Measurements from ENCODE around the gene SLC66A3. TPM values are rescaled to one million over a fixed set of nuclear protein-coding genes. Genes with fewer than 3 reads are reported as not detected.

Gene SLC66A3
- total RNA-seq, 1 experiment from 2014 or later: 12.5 TPM

DNA sequence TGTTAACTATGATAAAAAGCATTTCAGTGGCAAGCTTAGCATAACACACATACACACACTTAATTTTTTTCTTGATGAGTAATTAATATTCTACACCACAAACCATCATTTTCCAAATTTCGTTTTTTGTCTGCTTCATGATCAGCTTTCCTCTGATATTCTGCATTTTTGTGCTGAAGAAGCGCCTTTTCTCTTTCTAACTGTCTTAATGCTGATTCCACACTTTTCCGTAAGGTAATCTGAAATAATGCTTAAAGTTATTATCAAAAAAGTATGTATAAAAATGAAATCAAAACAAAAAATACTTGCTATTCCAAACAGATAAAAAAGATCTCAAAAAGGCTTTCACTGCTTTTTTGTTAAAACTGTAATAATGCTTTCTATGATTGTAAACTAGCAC, 60.1 kb downstream of the SLC66A3 start:
- no peak for DNase-seq (ENCODE audit: low spot score)
- Mint-ChIP-seq H3K36me3 (peaks cover 52% of the 10 kb centered on the region), H3K27me3 (ENCODE audit: low read depth) (no peaks in the 10 kb centered on the region), H3K27ac (no peak overlapping the region), H3K4me3 (no peak overlapping the region), H3K9me3 (peaks cover 4% of the 10 kb centered on the region; the same call in 1 of the 2 replicates), H3K4me1 (no peaks in the 10 kb centered on the region)
- TF ChIP-seq, protein P1, sequence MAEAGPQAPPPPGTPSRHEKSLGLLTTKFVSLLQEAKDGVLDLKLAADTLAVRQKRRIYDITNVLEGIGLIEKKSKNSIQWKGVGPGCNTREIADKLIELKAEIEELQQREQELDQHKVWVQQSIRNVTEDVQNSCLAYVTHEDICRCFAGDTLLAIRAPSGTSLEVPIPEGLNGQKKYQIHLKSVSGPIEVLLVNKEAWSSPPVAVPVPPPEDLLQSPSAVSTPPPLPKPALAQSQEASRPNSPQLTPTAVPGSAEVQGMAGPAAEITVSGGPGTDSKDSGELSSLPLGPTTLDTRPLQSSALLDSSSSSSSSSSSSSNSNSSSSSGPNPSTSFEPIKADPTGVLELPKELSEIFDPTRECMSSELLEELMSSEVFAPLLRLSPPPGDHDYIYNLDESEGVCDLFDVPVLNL (CRISPR knock-in tag; IDR thresholded peaks at IDR 0.05; ENCODE audit: borderline replicate concordance, low read depth): no peak
- no peak for TF ChIP-seq ZNF232 (CRISPR knock-in tag; IDR thresholded peaks at IDR 0.05)
- TF ChIP-seq, protein P2, sequence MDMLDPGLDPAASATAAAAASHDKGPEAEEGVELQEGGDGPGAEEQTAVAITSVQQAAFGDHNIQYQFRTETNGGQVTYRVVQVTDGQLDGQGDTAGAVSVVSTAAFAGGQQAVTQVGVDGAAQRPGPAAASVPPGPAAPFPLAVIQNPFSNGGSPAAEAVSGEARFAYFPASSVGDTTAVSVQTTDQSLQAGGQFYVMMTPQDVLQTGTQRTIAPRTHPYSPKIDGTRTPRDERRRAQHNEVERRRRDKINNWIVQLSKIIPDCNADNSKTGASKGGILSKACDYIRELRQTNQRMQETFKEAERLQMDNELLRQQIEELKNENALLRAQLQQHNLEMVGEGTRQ (CRISPR knock-in tag; IDR thresholded peaks at IDR 0.05): no peak
- no peak for TF ChIP-seq NR3C1 (CRISPR knock-in tag; conservative IDR thresholded peaks at IDR 0.05; ENCODE audit: low read depth)
- TF ChIP-seq GABPB1 (CRISPR knock-in tag; IDR thresholded peaks at IDR 0.05): no peak
- TF ChIP-seq, protein P3, sequence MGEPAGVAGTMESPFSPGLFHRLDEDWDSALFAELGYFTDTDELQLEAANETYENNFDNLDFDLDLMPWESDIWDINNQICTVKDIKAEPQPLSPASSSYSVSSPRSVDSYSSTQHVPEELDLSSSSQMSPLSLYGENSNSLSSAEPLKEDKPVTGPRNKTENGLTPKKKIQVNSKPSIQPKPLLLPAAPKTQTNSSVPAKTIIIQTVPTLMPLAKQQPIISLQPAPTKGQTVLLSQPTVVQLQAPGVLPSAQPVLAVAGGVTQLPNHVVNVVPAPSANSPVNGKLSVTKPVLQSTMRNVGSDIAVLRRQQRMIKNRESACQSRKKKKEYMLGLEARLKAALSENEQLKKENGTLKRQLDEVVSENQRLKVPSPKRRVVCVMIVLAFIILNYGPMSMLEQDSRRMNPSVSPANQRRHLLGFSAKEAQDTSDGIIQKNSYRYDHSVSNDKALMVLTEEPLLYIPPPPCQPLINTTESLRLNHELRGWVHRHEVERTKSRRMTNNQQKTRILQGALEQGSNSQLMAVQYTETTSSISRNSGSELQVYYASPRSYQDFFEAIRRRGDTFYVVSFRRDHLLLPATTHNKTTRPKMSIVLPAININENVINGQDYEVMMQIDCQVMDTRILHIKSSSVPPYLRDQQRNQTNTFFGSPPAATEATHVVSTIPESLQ (CRISPR knock-in tag; IDR thresholded peaks at IDR 0.05): no peak
- TF ChIP-seq SMAD4 (CRISPR knock-in tag; IDR thresholded peaks at IDR 0.05): no peak
- no peak for TF ChIP-seq SP1 (CRISPR knock-in tag; conservative IDR thresholded peaks at IDR 0.05)
- no peak for TF ChIP-seq NR1H2 (CRISPR knock-in tag; IDR thresholded peaks at IDR 0.05)
- TF ChIP-seq, protein P4, sequence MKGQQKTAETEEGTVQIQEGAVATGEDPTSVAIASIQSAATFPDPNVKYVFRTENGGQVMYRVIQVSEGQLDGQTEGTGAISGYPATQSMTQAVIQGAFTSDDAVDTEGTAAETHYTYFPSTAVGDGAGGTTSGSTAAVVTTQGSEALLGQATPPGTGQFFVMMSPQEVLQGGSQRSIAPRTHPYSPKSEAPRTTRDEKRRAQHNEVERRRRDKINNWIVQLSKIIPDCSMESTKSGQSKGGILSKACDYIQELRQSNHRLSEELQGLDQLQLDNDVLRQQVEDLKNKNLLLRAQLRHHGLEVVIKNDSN (CRISPR knock-in tag; IDR thresholded peaks at IDR 0.05): no peak
- TF ChIP-seq, protein P5, sequence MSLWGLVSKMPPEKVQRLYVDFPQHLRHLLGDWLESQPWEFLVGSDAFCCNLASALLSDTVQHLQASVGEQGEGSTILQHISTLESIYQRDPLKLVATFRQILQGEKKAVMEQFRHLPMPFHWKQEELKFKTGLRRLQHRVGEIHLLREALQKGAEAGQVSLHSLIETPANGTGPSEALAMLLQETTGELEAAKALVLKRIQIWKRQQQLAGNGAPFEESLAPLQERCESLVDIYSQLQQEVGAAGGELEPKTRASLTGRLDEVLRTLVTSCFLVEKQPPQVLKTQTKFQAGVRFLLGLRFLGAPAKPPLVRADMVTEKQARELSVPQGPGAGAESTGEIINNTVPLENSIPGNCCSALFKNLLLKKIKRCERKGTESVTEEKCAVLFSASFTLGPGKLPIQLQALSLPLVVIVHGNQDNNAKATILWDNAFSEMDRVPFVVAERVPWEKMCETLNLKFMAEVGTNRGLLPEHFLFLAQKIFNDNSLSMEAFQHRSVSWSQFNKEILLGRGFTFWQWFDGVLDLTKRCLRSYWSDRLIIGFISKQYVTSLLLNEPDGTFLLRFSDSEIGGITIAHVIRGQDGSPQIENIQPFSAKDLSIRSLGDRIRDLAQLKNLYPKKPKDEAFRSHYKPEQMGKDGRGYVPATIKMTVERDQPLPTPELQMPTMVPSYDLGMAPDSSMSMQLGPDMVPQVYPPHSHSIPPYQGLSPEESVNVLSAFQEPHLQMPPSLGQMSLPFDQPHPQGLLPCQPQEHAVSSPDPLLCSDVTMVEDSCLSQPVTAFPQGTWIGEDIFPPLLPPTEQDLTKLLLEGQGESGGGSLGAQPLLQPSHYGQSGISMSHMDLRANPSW (CRISPR knock-in tag; conservative IDR thresholded peaks at IDR 0.05; ENCODE audit: low read depth): no peak
- no peak for TF ChIP-seq FOXK1 (CRISPR knock-in tag; IDR thresholded peaks at IDR 0.05)
- TF ChIP-seq ELF4 (CRISPR knock-in tag; IDR thresholded peaks at IDR 0.05; ENCODE audit: low read depth): no peak
- TF ChIP-seq, protein P6, sequence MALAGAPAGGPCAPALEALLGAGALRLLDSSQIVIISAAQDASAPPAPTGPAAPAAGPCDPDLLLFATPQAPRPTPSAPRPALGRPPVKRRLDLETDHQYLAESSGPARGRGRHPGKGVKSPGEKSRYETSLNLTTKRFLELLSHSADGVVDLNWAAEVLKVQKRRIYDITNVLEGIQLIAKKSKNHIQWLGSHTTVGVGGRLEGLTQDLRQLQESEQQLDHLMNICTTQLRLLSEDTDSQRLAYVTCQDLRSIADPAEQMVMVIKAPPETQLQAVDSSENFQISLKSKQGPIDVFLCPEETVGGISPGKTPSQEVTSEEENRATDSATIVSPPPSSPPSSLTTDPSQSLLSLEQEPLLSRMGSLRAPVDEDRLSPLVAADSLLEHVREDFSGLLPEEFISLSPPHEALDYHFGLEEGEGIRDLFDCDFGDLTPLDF (CRISPR knock-in tag; IDR thresholded peaks at IDR 0.05): no peak
- no peak for TF ChIP-seq ZNF396 (CRISPR knock-in tag; IDR thresholded peaks at IDR 0.05; ENCODE audit: borderline replicate concordance)
- TF ChIP-seq, protein P7, sequence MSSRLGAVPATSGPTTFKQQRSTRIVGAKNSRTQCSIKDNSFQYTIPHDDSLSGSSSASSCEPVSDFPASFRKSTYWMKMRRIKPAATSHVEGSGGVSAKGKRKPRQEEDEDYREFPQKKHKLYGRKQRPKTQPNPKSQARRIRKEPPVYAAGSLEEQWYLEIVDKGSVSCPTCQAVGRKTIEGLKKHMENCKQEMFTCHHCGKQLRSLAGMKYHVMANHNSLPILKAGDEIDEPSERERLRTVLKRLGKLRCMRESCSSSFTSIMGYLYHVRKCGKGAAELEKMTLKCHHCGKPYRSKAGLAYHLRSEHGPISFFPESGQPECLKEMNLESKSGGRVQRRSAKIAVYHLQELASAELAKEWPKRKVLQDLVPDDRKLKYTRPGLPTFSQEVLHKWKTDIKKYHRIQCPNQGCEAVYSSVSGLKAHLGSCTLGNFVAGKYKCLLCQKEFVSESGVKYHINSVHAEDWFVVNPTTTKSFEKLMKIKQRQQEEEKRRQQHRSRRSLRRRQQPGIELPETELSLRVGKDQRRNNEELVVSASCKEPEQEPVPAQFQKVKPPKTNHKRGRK (CRISPR knock-in tag; IDR thresholded peaks at IDR 0.05; ENCODE audit: borderline replicate concordance): no peak
- TF ChIP-seq CREB1 (CRISPR knock-in tag; IDR thresholded peaks at IDR 0.05): no peak
- ChIA-PET POLR2A (no interaction called here), CTCF (no interaction called here)
- no peak for ATAC-seq
